ENCODE data around the gene CIITA. TPM values are rescaled to one million over a fixed set of nuclear protein-coding genes. Genes with fewer than 3 reads are reported as not detected.

CIITA gene
- total and polyA plus RNA-seq, 9 of the 15 experiments (the other 6 are each of a cell fraction or from before 2014, with no cell fraction given), result 0.01 to 0.20 (median 0.11) TPM; not detected in 4

DNA sequence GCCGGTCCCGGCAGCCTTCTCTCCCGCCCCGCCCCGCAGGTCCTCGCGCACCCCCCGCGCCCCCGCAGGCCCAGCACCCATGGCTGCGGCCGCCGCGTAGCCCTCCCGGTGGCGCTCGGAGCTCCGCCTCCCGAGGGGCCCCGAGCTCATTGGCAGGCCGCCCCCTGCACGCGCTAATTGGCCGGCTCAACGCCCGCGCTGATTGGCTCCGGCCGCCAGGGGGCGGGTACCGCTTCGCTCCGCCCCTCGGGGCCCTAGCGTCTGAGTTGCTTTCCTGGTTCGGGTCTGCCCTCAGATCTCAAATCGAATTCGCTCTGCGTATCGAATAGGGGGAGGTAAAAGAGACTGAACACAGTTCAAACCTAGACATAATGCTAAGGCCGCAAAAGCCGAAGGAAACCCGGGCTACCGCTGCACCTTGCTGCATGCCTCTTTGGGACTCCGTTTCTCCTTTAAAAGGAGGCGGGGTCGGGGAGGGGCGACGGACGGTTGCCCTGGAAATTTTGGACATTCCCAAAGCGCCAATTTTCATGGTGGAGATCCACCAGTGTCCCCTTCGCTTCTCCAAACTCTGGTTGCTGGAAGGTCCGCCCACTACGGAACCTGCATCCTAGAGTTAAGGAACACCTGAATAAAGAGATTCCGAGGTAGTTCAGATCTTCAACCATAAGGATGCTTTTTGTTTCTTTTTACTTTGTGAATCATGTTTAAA lies 65.5 kb downstream of the CIITA start, which contains the start of gene DEXI (continued):
- TF ChIP-seq, protein P1, sequence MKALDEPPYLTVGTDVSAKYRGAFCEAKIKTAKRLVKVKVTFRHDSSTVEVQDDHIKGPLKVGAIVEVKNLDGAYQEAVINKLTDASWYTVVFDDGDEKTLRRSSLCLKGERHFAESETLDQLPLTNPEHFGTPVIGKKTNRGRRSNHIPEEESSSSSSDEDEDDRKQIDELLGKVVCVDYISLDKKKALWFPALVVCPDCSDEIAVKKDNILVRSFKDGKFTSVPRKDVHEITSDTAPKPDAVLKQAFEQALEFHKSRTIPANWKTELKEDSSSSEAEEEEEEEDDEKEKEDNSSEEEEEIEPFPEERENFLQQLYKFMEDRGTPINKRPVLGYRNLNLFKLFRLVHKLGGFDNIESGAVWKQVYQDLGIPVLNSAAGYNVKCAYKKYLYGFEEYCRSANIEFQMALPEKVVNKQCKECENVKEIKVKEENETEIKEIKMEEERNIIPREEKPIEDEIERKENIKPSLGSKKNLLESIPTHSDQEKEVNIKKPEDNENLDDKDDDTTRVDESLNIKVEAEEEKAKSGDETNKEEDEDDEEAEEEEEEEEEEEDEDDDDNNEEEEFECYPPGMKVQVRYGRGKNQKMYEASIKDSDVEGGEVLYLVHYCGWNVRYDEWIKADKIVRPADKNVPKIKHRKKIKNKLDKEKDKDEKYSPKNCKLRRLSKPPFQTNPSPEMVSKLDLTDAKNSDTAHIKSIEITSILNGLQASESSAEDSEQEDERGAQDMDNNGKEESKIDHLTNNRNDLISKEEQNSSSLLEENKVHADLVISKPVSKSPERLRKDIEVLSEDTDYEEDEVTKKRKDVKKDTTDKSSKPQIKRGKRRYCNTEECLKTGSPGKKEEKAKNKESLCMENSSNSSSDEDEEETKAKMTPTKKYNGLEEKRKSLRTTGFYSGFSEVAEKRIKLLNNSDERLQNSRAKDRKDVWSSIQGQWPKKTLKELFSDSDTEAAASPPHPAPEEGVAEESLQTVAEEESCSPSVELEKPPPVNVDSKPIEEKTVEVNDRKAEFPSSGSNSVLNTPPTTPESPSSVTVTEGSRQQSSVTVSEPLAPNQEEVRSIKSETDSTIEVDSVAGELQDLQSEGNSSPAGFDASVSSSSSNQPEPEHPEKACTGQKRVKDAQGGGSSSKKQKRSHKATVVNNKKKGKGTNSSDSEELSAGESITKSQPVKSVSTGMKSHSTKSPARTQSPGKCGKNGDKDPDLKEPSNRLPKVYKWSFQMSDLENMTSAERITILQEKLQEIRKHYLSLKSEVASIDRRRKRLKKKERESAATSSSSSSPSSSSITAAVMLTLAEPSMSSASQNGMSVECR (CRISPR knock-in tag; IDR thresholded peaks at IDR 0.05), result no peak
- TF ChIP-seq NEUROD1 (IDR thresholded peaks at IDR 0.05; ENCODE audit: borderline replicate concordance, low read depth, low read length, partially characterized antibody), result peak; percentile 26
- no peak for TF ChIP-seq ZKSCAN1 (IDR thresholded peaks at IDR 0.05; ENCODE audit: low read depth, low read length)
- TF ChIP-seq, protein P2, sequence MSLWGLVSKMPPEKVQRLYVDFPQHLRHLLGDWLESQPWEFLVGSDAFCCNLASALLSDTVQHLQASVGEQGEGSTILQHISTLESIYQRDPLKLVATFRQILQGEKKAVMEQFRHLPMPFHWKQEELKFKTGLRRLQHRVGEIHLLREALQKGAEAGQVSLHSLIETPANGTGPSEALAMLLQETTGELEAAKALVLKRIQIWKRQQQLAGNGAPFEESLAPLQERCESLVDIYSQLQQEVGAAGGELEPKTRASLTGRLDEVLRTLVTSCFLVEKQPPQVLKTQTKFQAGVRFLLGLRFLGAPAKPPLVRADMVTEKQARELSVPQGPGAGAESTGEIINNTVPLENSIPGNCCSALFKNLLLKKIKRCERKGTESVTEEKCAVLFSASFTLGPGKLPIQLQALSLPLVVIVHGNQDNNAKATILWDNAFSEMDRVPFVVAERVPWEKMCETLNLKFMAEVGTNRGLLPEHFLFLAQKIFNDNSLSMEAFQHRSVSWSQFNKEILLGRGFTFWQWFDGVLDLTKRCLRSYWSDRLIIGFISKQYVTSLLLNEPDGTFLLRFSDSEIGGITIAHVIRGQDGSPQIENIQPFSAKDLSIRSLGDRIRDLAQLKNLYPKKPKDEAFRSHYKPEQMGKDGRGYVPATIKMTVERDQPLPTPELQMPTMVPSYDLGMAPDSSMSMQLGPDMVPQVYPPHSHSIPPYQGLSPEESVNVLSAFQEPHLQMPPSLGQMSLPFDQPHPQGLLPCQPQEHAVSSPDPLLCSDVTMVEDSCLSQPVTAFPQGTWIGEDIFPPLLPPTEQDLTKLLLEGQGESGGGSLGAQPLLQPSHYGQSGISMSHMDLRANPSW (CRISPR knock-in tag; IDR thresholded peaks at IDR 0.05), result no peak
- no peak for TF ChIP-seq DPF2 (IDR thresholded peaks at IDR 0.05)
- TF ChIP-seq, protein P3, sequence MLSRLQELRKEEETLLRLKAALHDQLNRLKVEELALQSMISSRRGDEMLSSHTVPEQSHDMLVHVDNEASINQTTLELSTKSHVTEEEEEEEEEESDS (CRISPR knock-in tag; IDR thresholded peaks at IDR 0.05), result no peak
- no peak for TF ChIP-seq FOXA3 (CRISPR knock-in tag; conservative IDR thresholded peaks at IDR 0.05 in 1 of 2, IDR thresholded peaks at IDR 0.05 in 1 of 2)
- no peak for TF ChIP-seq PML (IDR thresholded peaks at IDR 0.05; ENCODE audit: low read length)
- TF ChIP-seq TFAM (CRISPR knock-in tag; conservative IDR thresholded peaks at IDR 0.05), result no peak
- peak; percentile 62 for TF ChIP-seq ZNF764 (CRISPR knock-in tag; IDR thresholded peaks at IDR 0.05; ENCODE audit: low read depth)
- no peak for TF ChIP-seq TBP (optimal IDR thresholded peaks at IDR 0.05; ENCODE audit: low read depth, low read length)
- peak; percentile 80 for TF ChIP-seq RBFOX2 (IDR thresholded peaks at IDR 0.05; ENCODE audit: low read depth, low read length)
- no peak for TF ChIP-seq BRF1 (IDR thresholded peaks at IDR 0.05; ENCODE audit: borderline replicate concordance, extremely low read depth, insufficient read length)
- no peak for TF ChIP-seq HNRNPL (IDR thresholded peaks at IDR 0.05; ENCODE audit: low read depth, low read length)
- TF ChIP-seq, protein P4, sequence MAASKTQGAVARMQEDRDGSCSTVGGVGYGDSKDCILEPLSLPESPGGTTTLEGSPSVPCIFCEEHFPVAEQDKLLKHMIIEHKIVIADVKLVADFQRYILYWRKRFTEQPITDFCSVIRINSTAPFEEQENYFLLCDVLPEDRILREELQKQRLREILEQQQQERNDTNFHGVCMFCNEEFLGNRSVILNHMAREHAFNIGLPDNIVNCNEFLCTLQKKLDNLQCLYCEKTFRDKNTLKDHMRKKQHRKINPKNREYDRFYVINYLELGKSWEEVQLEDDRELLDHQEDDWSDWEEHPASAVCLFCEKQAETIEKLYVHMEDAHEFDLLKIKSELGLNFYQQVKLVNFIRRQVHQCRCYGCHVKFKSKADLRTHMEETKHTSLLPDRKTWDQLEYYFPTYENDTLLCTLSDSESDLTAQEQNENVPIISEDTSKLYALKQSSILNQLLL (CRISPR knock-in tag; IDR thresholded peaks at IDR 0.05; ENCODE audit: borderline replicate concordance), result no peak
- no peak for TF ChIP-seq TAL1 (IDR thresholded peaks at IDR 0.05)
- TF ChIP-seq FOXJ2 (tag; IDR thresholded peaks at IDR 0.05), result no peak
- TF ChIP-seq ZNF174 (CRISPR knock-in tag; IDR thresholded peaks at IDR 0.05), result no peak
- TF ChIP-seq SMAD1 (IDR thresholded peaks at IDR 0.05; ENCODE audit: low read depth, low read length, partially characterized antibody), result no peak
- peak; percentile 89 for TF ChIP-seq SP1 (CRISPR knock-in tag; IDR thresholded peaks at IDR 0.05)
- no peak for TF ChIP-seq DDX20 (tag; IDR thresholded peaks at IDR 0.05; ENCODE audit: low read depth)
